H54 (cell line): Measurements from ENCODE around the gene ZNF274.
"Not testable (repeated sequence)": the region's sequence is repeated elsewhere in the genome, so short reads cannot be mapped to it uniquely, and the experiment has no call there.

Source experiments
- DNase-seq: peaks from one replicate; pipeline ENCODE4 v3.0.0; 2011; ENCODE audit warnings: low spot score, mixed read lengths; ENCODE audit not compliant: insufficient read length
- FAIRE-seq: peaks from 3 replicates; lab custom pipeline; 2011; peaks lifted over from hg19 to GRCh38; lab: Jason Lieb, UNC
- POLR2A ChIP-seq: IDR thresholded peaks from 2 replicates; pipeline ENCODE4 v1.6.1; 2011; ENCODE audit warnings: low read depth, mild to moderate bottlenecking, low read length

Gene ZNF274

DNA sequence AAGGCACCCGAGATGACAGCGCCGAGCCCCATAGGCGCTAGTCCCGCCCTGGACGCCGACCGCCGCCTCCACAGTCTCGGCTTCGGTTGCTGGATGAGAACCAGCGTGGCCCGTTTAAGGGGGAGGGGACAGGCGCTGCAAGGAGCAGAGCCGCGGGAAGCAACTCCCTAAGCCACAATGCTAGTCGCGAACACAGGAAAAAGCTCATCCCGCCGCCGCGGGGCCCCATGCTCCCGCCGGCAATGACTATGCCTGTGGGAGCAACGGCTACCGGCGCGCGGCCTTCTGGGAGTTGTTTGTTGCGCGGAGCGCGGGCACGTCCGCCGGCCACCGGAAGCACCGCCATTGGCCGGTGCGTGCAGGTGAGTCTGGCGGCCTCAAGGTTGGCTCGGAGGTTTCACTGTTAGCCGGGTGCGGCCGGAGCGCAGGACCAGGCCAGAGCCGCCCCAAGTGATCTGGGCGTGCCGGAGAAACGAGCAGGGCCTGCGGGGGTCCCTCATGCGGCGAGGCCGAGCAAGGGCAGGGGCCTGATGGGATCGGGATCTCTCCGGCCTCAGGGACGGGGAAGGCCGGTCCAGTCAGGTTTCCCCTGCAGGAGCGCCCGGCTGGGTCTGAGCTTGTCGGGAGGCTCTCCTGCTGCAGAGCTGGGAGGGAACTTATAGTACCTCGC is 45.9 kb downstream of the ZNF274 start, which contains the start of gene ZNF544:
TSS of gene ZNF544 (plus strand) at position 330 of the 670 bp plus-strand sequence. CDS start 15,110 bp downstream, outside the sequence.
- FAIRE-seq (no peak), DNase-seq (peak; percentile 50)
- peak; percentile 56; the same call in 1 of the 2 replicates for TF ChIP-seq POLR2A

DNA sequence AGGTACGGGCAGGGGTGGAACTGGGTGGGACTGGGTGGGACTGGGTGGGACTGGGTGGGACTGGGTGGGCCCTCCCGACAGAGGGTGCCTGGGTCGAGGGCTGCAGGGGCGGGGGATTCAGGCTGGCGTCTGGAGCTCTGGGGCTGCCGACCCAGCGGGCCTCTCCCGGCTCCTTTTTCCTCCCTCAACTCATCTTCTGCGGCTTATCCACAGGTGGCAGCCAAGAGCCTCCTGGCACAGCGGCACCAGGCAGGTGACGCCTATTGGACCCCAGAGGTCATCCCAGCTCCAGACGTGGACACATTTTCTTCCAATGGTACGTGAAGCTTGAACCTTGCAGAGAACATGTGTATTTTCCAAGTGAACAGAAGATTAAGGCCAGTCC is 46.4 kb downstream of the ZNF274 start:
- DNase-seq, result no peak
- no peak for FAIRE-seq
- TF ChIP-seq POLR2A, result no peak

DNA sequence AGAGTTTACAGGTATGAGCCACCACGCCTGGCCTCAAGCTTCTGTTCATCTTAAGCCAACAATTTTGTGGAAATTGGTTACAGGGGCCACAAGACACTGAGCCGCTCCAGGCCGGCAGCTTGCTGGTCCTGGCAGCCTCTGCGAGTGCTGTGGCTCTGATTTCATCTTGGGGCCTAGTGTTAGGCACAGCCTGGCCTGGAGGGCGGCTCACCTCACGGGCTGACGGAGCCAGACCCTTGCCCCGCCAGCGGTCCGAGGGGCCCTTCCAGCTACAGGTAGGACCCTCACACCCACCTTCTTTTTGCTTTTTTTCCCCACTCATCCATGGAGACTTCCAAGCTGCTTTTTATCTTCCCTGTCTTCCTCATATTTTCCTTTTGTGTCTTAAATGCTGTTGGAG is 54.5 kb downstream of the ZNF274 start:
- FAIRE-seq, result no peak
- no peak for TF ChIP-seq POLR2A
- no peak for DNase-seq

DNA sequence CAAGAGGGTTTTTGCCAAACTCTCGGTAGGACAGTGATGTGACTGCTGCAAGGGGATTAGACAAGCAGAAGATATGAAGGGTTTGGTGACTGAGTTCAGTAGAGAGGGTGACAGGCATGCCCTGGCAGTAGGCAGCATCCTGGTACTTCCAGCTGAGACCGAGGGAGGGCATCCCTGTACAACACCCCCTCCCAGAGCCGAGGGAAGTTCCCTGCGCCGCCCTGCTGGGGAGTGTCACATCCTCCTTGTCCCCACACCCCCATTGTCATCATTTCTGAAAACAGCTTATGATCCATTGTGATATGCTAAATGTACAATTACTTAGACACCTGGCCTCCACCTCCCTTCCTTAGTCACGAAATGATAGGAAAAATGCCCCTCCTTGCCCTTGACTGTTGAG is 60.5 kb downstream of the ZNF274 start:
- no peak for TF ChIP-seq POLR2A
- FAIRE-seq, result no peak

DNA sequence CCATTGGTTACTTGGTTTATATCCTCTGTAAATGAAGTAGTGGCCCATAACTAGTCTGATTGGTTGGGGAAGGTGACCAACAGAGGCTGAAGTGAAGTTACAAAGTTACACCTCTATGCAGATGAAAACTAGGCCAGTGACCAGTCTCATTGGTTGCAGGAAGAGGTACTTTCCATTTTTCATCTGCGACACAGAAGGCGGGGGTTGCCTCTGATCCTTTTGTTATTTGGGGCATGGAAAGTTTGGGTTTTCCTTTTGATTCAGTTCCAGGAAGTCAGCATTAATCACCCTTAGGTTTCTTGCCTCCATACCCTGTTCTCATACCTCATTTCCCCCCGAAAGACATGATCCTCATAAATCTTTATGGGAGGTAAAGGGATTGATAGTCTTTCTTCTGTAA is 66.0 kb downstream of the ZNF274 start:
- no peak for TF ChIP-seq POLR2A
- no peak for DNase-seq
- FAIRE-seq, result no peak

More for the DNA sequence above, 60.5 kb downstream of the ZNF274 start:
- DNase-seq, result no peak

DNA sequence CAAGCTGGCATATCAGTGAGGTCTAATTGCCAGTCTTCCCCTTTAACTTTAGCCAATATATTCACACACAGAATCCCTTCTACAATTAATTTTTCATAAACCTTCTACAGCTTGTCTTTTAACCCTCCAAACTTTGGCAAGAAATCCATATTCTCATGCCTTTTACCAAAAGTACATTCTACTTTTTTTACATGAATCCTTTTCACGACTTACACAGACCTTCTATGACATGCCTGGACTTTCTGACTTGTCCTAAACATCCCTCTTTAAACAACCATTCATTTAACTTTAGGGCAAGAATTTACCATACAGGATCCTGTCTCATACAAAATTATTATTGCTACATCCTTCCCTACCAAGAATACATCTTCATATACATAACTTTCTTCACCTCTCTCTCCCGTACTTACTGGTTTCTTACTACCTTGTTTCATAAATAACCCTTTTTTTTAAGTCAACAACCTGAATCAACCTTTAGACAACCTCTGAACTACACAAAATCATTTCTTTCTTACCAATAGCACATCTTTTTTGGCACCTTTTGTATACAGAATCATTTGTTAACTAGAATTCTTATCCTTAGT is 69.3 kb downstream of the ZNF274 start:
- no peak for FAIRE-seq
- DNase-seq, result no peak
- TF ChIP-seq POLR2A, result no peak

DNA sequence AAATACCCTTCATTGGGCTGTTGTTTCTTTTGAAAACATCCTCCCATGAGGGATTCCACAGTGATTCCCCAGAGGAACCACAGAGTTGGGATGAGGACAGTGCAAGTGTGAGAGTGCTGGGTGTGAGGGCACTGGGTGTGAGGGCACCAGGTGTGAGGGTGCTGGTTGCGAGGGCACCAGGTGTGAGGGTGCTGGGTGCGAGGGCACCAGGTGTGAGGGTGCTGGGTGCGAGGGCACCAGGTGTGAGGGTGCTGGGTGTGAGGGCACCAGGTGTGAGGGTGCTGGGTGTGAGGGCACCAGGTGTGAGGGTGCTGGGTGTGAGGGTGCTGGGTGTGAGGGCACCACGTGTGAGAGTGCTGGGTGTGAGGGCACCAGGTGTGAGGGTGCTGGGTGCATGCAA is 75.4 kb downstream of the ZNF274 start:
- not testable (repeated sequence) for DNase-seq, FAIRE-seq

DNA sequence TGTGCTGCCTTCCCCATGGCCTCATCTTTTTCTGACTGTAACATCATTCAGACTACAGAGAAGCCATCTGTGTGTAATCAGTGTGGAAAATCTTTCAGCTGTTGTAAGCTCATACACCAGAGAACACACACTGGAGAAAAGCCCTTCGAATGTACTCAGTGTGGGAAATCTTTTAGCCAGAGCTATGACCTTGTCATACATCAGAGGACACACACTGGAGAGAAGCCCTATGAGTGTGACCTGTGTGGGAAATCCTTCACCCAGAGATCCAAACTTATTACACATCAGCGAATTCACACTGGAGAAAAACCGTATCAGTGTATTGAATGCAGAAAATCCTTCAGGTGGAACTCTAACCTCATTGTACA is 78.7 kb downstream of the ZNF274 start:
- no peak for TF ChIP-seq POLR2A
- FAIRE-seq (no peak), DNase-seq (no peak)

DNA sequence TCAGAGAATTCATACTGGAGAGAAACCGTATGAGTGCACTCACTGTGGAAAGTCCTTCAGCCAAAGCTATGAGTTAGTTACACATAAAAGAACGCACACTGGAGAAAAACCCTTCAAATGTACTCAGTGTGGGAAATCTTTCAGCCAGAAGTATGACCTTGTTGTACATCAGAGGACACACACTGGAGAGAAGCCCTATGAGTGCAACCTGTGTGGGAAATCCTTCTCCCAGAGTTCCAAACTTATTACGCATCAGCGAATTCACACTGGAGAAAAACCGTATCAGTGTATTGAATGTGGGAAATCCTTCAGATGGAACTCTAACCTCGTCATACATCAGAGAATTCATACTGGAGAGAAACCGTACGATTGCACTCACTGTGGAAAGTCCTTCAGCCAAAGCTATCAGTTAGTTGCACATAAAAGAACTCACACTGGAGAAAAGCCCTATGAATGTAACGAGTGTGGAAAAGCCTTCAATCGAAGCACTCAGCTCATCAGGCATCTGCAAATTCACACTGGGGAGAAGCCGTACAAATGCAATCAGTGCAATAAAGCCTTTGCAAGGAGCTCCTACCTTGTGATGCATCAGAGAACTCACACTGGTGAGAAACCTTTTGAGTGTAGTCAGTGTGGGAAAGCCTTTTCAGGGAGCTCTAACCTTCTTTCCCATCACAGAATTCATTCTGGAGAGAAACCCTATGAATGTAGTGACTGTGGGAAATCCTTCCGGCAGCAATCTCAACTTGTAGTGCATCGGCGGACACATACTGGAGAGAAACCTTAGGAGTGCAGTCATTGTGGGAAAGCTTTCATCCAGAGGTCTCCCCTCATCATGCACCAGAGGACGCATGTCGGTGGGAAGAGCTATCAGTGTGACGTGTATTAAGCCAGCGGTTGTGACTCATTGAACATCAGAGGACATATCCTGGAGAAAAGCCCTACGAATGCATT is 79.4 kb downstream of the ZNF274 start:
- DNase-seq, result no peak
- FAIRE-seq, result no peak

DNA sequence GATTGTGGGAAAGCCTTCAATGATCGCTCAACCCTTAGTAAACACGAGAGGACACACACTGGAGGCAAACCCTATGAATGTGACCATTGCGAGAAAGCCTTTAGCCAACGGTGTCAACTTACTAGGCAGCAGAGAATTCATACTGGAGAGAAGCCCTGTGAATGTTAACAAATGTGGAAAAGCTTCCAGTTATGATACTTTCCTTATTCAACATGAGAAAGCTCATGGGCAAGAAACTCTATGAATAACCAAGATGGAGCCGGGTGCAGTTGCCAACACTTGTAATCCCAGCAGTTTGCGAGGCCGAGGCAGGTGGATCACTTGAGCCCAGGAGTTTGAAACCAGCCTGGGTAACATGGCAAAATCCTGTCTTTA is 80.0 kb downstream of the ZNF274 start:
- DNase-seq (no peak), FAIRE-seq (no peak)
- no peak for TF ChIP-seq POLR2A

More for the DNA sequence above, 79.4 kb downstream of the ZNF274 start:
- TF ChIP-seq POLR2A, result no peak
